Rectal smooth muscle tissue (tissue), 1 donor: Measurements from ENCODE around the gene PIK3C2B.
A peak's percentile ranks its signal among the peaks of the same experiment; 100 is the strongest.

Experiments used
- H3K27ac ChIP-seq: one replicate; pipeline ENCODE4 v1.7.0; 2013; ENCODE audit warnings: low read depth, low read length, inconsistent platforms
- H3K27me3 ChIP-seq: one replicate; pipeline ENCODE4 v1.7.0; 2013; ENCODE audit warnings: low read length; ENCODE audit not compliant: control insufficient read depth, insufficient read depth
- H3K36me3 ChIP-seq: one replicate; pipeline ENCODE4 v1.7.0; 2013; ENCODE audit warnings: low read length; ENCODE audit not compliant: control insufficient read depth, insufficient read depth
- H3K4me1 ChIP-seq: one replicate; pipeline ENCODE4 v1.7.0; 2013; ENCODE audit warnings: low read length; ENCODE audit not compliant: control insufficient read depth, insufficient read depth
- H3K4me3 ChIP-seq: one replicate; pipeline ENCODE4 v1.7.0; 2013; ENCODE audit warnings: low read length
- H3K9ac ChIP-seq: one replicate; pipeline ENCODE4 v1.7.0; 2013; ENCODE audit warnings: low read length

PIK3C2B gene

DNA sequence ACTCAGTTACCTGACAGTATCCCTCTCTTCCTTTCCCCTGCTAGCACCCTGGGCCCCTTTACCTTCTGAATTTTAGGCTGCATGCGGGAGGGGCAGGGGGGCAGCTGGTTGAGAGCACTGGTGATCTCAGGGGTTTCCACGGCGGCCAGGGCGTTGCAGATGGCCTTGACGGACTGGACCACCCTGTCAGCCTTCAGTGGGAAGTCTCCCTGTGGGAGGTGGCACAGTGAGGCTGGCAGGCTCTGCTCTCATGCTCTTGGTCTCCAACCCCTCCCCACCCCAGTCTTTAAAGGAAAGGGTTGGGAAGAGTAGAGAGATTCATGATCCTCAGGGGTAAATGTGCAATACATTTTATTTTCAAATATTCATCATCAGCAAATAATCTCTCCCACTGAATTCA lies 36.9 kb downstream of the PIK3C2B start:
- no peaks in the 10 kb centered on the region for H3K27me3 ChIP-seq
- H3K4me3 ChIP-seq: no peak overlapping the region
- H3K36me3 ChIP-seq: peaks cover 31% of the 10 kb centered on the region
- H3K9ac ChIP-seq: no peak overlapping the region
- no peaks in the 10 kb centered on the region for H3K4me1 ChIP-seq
- H3K27ac ChIP-seq: no peak overlapping the region

DNA sequence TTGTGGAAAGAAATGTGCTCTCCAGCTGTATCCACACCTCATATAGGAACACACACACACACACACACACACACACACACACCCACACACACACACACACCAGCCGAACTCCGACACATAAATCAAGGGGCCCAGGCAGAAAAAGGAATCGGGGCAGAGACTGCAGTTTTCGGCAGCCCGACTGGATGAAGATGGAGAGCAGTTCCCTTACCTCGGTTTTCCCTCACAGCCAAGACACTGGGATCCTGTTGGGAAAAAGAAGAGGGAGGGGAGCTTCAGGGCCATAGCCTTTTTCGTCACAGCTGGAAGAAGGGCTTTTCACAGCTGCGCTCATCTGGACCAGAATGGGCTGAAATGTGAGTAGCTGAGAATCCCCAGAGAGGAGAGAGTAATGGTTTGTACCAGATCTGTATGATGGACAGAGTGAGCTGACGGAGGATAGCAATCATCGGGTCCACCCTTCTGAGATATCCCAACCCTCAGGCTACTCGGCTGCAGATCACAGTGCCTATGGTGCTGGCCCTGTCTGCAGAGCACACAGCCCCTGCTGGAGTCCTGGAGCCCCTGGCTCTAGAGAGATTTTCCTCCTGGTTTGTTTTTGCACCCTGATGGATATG lies 37.7 kb downstream of the PIK3C2B start:
- H3K4me1 ChIP-seq: no peaks in the 10 kb centered on the region
- H3K4me3 ChIP-seq: no peak overlapping the region
- peaks cover 28% of the 10 kb centered on the region for H3K36me3 ChIP-seq
- no peak overlapping the region for H3K27ac ChIP-seq
- H3K9ac ChIP-seq: no peak overlapping the region
- no peaks in the 10 kb centered on the region for H3K27me3 ChIP-seq

- no peak overlapping the region for H3K9ac ChIP-seq
- H3K4me3 ChIP-seq: no peak overlapping the region
- H3K4me1 ChIP-seq: no peaks in the 10 kb centered on the region
- no peaks in the 10 kb centered on the region for H3K27me3 ChIP-seq
- H3K27ac ChIP-seq: no peak overlapping the region
- H3K36me3 ChIP-seq: peaks cover 28% of the 10 kb centered on the region
These were observed 38.8 kb downstream of the PIK3C2B start for GRCh38 chr1:204455831-204456145.

- no peak overlapping the region for H3K4me3 ChIP-seq
- H3K9ac ChIP-seq: no peak overlapping the region
- H3K27ac ChIP-seq: no peak overlapping the region
- H3K27me3 ChIP-seq: no peaks in the 10 kb centered on the region
- H3K36me3 ChIP-seq: peaks cover 24% of the 10 kb centered on the region
- no peaks in the 10 kb centered on the region for H3K4me1 ChIP-seq
These were observed 39.4 kb downstream of the PIK3C2B start for GRCh38 chr1:204455063-204455830.

DNA sequence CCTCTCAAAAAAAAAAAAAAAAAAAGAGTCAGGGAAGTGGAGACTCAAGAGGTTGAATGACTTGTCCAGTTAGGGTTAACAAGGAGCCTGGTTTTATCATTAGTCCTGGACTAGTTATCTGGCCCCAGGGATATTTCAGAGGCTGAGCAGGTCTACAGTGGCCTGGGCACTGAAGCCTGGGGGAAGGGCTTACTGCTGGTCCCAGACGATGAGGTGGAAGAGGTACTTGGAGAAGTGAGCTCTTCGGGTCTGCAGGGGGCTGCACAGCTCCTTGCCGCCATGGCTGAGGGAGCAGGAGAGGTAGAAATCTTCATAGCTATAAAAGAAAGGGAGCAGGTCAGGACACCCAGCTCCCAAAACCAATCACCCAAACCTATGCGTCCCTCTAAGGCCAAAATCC lies 40.1 kb downstream of the PIK3C2B start:
- Histone ChIP-seq H3K4me3 (no peak overlapping the region), H3K36me3 (peaks cover 21% of the 10 kb centered on the region), H3K9ac (no peak overlapping the region), H3K27me3 (no peaks in the 10 kb centered on the region), H3K4me1 (no peaks in the 10 kb centered on the region), H3K27ac (no peak overlapping the region)

DNA sequence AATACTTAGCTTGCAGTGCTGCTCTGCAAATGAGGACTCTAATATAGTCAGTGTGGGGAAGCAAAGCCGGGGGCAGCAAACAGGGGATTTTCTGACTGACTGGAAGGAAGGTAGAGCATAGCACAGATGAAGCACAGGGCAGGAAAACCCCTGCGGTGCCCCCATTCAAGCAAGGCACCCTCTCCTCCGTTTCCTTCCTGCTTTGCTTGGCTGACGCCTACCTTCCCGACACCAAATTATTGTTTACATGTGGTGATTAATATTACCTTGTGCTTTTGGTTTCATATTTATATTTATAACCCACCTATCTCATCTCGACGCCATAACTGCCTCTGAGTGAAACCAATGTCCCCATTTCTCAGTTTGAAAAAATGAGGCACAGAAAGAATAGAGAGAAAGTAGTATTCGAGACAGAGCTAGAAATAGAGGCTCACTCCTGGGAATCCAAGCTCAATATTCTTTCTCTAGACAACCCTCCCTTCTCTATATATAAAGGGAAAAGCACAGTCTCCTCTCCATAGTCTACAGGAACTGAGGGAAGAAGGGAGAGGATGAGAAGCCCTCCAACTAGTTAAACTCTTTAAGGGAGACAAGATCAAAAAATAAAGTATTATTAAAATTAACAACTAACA lies 41.3 kb downstream of the PIK3C2B start:
- Histone ChIP-seq H3K9ac (no peak overlapping the region), H3K36me3 (peaks cover 28% of the 10 kb centered on the region), H3K27ac (no peak overlapping the region), H3K4me1 (no peaks in the 10 kb centered on the region), H3K27me3 (no peaks in the 10 kb centered on the region), H3K4me3 (no peak overlapping the region)

DNA sequence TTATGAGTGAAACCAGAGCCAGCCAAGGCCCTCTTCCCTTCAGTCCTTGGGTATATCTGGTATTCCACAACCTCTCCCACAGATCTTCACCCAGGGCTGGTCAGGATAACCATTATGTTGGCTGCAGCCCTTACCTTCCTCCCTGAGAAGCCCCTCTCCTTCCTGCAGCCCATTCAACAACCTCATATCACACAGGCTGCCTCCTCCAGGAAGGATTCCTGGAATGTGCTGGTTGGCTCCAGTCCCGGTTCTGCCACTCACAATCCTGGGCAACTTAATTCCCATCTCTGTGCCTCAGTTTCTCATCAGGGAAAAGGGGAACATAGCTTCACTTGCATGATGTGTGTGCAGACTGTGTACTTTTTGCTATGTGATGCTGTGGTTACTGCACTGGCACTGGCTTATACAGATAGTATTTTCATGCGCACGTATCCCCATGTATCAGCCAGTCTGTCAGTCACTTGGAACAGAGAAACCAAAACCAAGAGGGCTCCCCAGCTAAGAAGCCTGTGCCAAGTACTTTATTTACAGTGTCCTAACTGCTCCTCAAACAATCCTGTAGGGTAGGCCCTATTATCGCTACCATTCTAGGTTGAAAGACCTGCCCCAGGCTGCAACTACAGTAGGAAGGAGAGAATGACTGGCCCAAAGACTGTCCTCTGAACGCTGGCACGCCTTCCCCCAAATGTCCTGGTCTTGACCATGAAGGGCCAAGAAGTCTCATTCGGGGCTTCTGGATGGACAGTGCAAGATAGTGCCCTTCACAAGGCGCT lies 43.1 kb downstream of the PIK3C2B start:
- no peak overlapping the region for H3K4me3 ChIP-seq
- H3K36me3 ChIP-seq: peaks cover 35% of the 10 kb centered on the region
- H3K4me1 ChIP-seq: peaks cover 2% of the 10 kb centered on the region
- H3K27me3 ChIP-seq: no peaks in the 10 kb centered on the region
- no peak overlapping the region for H3K27ac ChIP-seq
- H3K9ac ChIP-seq: peak overlapping the region; percentile 19

GRCh38 chr1:204450461-204451257 lies 43.9 kb downstream of the PIK3C2B start:
- Histone ChIP-seq H3K9ac (peak overlapping the region; percentile 19), H3K4me3 (no peak overlapping the region), H3K27ac (no peak overlapping the region), H3K27me3 (no peaks in the 10 kb centered on the region), H3K36me3 (peaks cover 34% of the 10 kb centered on the region), H3K4me1 (peaks cover 3% of the 10 kb centered on the region)

DNA sequence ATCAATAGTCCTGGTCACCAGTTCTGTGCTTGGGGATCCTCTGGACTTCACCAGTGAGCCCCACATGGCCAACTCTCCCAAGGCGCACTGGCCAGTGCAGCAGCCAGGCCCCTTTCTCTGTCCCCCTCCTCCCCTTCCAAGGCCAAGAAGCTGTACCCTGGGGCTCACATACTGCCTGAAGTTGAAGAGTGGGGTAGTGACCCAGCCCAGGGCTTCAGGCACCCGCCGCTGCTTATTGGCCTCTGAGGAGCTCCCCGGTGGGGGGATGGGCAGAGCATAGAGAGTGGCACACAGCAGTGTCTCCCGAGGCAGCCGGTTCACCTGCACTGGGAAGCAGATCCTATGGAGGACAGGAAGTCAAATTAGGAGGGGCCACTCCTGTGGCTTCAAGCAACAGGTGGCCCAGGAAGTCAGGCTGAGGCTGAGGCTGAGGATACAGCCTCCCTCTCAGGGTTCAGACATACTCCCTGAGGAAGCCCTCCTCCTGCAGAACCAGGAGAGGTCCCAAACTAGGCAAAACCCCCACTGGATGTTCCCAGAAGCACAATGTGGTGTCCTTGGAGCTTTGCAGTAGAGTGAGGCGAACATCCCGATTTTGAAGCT lies 44.8 kb downstream of the PIK3C2B start:
- Histone ChIP-seq H3K9ac (no peak overlapping the region), H3K4me3 (no peak overlapping the region), H3K27ac (no peak overlapping the region), H3K36me3 (peaks cover 31% of the 10 kb centered on the region), H3K4me1 (peaks cover 3% of the 10 kb centered on the region), H3K27me3 (no peaks in the 10 kb centered on the region)

- H3K36me3 ChIP-seq: peaks cover 31% of the 10 kb centered on the region
- H3K4me1 ChIP-seq: peaks cover 3% of the 10 kb centered on the region
- H3K27me3 ChIP-seq: no peaks in the 10 kb centered on the region
- H3K4me3 ChIP-seq: no peak overlapping the region
- H3K27ac ChIP-seq: no peak overlapping the region
- H3K9ac ChIP-seq: no peak overlapping the region
These were observed 45.5 kb downstream of the PIK3C2B start for GRCh38 chr1:204448991-204449677.

DNA sequence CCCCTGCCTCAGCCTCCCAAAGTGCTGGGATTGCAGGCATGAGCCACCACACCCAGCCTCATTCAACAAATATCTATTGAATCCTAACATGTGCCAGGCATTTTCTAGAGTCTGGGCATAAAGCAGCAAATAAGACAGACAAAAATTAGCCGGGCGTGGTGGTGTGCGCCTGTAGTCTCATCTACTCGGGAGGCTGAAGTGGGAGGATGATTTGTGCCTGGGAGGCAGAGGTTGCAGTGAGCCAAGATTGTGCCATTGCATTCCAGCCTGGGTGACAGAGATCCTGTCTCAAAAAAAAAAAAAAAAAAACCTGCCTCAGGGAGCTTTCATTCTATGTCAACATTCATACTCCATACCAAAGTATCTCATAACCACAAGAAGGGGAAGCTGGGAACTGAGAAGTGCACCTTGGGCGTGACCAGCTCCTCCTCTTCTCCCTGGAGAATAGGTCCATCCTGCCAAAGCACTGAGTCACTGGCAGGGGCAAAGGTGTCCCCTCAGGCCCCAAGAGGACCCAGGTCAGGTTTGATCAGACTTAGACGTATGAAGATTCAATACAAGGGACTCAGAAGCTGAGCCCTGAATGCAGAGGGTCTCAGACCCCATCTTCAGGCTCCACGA lies 46.2 kb downstream of the PIK3C2B start:
- peaks cover 35% of the 10 kb centered on the region for H3K36me3 ChIP-seq
- H3K27ac ChIP-seq: no peak overlapping the region
- peaks cover 3% of the 10 kb centered on the region for H3K4me1 ChIP-seq
- no peak overlapping the region for H3K9ac ChIP-seq
- H3K27me3 ChIP-seq: no peaks in the 10 kb centered on the region
- H3K4me3 ChIP-seq: no peak overlapping the region
